ENCODE results near the gene SPINK5. TPM values are rescaled to one million over a fixed set of nuclear protein-coding genes. Genes with fewer than 3 reads are reported as not detected.

SPINK5 gene
- total RNA-seq, 4 donors from 2014 or later = 0.39 to 1.3 (median 0.97) TPM

DNA sequence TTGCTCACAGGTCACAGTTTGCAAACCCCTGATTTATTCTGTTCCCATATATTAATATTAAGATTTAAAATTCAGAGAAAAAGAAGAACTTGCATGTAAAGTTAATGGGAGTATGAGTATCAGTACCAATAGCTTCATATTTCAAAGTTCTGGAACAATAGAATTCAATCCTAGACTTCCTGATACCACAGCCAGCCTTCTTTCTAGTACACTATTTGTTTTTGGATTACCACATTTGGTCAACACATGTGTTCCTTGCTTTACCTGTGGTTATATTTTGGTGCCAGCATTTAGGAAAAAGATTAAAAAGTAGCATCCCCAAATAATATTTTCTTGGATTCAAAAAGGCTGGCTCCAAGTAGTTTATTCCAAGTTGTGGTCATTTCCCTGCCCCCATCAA lies 49.5 kb downstream of the SPINK5 start:
- no peak overlapping the region for H3K4me3 ChIP-seq
- H3K27ac ChIP-seq = no peak overlapping the region
- no peaks in the 10 kb centered on the region for H3K36me3 ChIP-seq
- H3K27me3 ChIP-seq = no peaks in the 10 kb centered on the region
- no peak for DNase-seq (ENCODE audit: low spot score in 2 of 2)
- H3K4me1 ChIP-seq = no peaks in the 10 kb centered on the region
- no peaks in the 10 kb centered on the region for H3K9me3 ChIP-seq
- no peak for TF ChIP-seq POLR2A (IDR thresholded peaks at IDR 0.05)
- no peak for TF ChIP-seq EP300 (IDR thresholded peaks at IDR 0.05)
- no peak for TF ChIP-seq CTCF (IDR thresholded peaks at IDR 0.05)

- Histone ChIP-seq H3K9me3 (no peaks in the 10 kb centered on the region), H3K27me3 (no peaks in the 10 kb centered on the region), H3K4me1 (no peaks in the 10 kb centered on the region), H3K27ac (no peak overlapping the region), H3K36me3 (no peaks in the 10 kb centered on the region), H3K4me3 (no peak overlapping the region)
- DNase-seq (ENCODE audit: low spot score in 2 of 2) = no peak
- TF ChIP-seq CTCF (IDR thresholded peaks at IDR 0.05) (no peak), EP300 (IDR thresholded peaks at IDR 0.05) (no peak)
- 83% methylated on average over 3 of the region's 3 CpGs for WGBS, 2 donors
Observed at GRCh38 chr5:148120317-148120716, 56.5 kb downstream of the SPINK5 start.

GRCh38 chr5:148125641-148126040 lies 61.9 kb downstream of the SPINK5 start:
- no peak for TF ChIP-seq EP300 (IDR thresholded peaks at IDR 0.05)
- no peak for TF ChIP-seq POLR2A (IDR thresholded peaks at IDR 0.05)
- TF ChIP-seq CTCF (IDR thresholded peaks at IDR 0.05) = no peak
- DNase-seq (ENCODE audit: low spot score in 2 of 2) = no peak
- H3K36me3 ChIP-seq = no peaks in the 10 kb centered on the region
- no peaks in the 10 kb centered on the region for H3K27me3 ChIP-seq
- no peak overlapping the region for H3K4me3 ChIP-seq
- no peaks in the 10 kb centered on the region for H3K9me3 ChIP-seq
- H3K27ac ChIP-seq = no peak overlapping the region
- WGBS, 2 donors = 44 to 54% methylated on average over 3 of the region's 3 CpGs
- no peaks in the 10 kb centered on the region for H3K4me1 ChIP-seq

GRCh38 chr5:148135091-148136048 lies 71.6 kb downstream of the SPINK5 start:
- no peaks in the 10 kb centered on the region for H3K36me3 ChIP-seq
- H3K27me3 ChIP-seq = no peaks in the 10 kb centered on the region
- H3K9me3 ChIP-seq = no peaks in the 10 kb centered on the region
- WGBS, 2 donors = 81 to 87% methylated on average over 5 of the region's 5 CpGs
- DNase-seq (ENCODE audit: low spot score in 2 of 2) = no peak
- H3K27ac ChIP-seq = no peak overlapping the region
- no peaks in the 10 kb centered on the region for H3K4me1 ChIP-seq
- H3K4me3 ChIP-seq = no peak overlapping the region
- no peak for TF ChIP-seq POLR2A (IDR thresholded peaks at IDR 0.05)
- TF ChIP-seq CTCF (IDR thresholded peaks at IDR 0.05) = no peak

DNA sequence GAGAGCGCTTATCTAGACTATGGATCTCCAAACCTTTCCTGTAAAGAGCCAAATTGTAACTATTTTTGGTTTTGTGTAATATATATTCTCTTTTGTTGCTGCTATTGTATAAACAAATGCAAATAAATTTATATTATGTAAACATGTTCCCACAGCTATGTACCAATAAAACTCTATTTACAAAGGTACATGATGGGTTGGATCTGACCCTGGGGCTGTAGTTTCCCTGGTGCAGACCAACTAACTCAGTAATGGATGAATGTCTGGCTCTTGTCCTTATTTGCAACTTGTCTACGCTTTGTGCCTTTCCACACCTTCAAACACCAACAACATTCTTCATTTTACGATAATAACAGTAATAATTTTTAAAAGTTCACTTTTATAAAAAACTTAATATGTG lies 77.1 kb downstream of the SPINK5 start:
- 80 to 82% methylated on average over 3 of the region's 3 CpGs for WGBS, 2 donors
- TF ChIP-seq CTCF (IDR thresholded peaks at IDR 0.05) (no peak), EP300 (IDR thresholded peaks at IDR 0.05) (no peak), POLR2A (IDR thresholded peaks at IDR 0.05) (no peak)
- Histone ChIP-seq H3K36me3 (no peaks in the 10 kb centered on the region), H3K27ac (no peak overlapping the region), H3K4me1 (no peaks in the 10 kb centered on the region), H3K4me3 (no peak overlapping the region), H3K27me3 (no peaks in the 10 kb centered on the region), H3K9me3 (no peaks in the 10 kb centered on the region)
- DNase-seq (ENCODE audit: low spot score in 2 of 2) = no peak

All from tibial nerve (tissue), 4 donors.